Measurements from ENCODE around the gene PRR23E.

DNA sequence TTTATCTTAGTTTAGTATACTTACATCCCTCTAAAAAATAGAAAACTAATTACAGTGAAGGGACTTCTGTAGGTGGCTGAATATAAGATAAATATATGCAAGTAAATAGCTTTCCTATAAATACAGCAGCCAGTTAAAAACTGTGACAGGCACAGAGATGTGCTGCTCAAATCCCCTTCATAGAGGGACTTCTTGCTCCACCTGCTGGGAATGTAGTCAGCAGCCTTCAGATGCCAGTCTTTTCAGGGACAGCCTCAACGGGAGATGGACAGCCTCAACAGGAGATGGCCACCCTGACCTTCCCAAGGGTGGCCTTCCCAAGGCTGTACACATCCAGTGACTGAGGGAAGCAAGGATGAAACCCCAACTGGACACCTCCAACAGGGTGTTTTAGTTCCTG is 15.7 kb upstream of the PRR23E start:
- no peak for TF ChIP-seq GATA2 (IDR thresholded peaks at IDR 0.05; ENCODE audit: low read depth, low read length)
- TF ChIP-seq GATA3 (IDR thresholded peaks at IDR 0.05; ENCODE audit: low read depth, low read length), result no peak

Measured in SH-SY5Y (cell line).